ENCODE results near the gene THAP12. TPM values are rescaled to one million over a fixed set of nuclear protein-coding genes. Genes with fewer than 3 reads are reported as not detected.
"Not testable (repeated sequence)": the region's sequence is repeated elsewhere in the genome, so short reads cannot be mapped to it uniquely, and the experiment has no call there.

Gene THAP12
- 10 to 100 TPM; 71.8 to 76.6 (median 72.7) TPM for polyA plus RNA-seq (ENCODE audit: insufficient read length in 3 of 3)
- long read RNA-seq, donor 1, transcript THAP12-201 (5 exons, 3,300 nt), result major isoform, 13 of 19 reads
- long read RNA-seq, donor 1, transcript THAP12-203 (6 exons, 882 nt), result minor isoform, 6 of 19 reads
- long read RNA-seq, donor 1, partial matches to known transcripts, result 0 of 19 reads
- long read RNA-seq, donor 1, other reads (novel, unspliced or antisense), result 0 of 19 reads
- long read RNA-seq, donor 2, transcript THAP12-201 (5 exons, 3,300 nt), result major isoform, 11 of 19 reads
- long read RNA-seq, donor 2, transcript THAP12-203 (6 exons, 882 nt), result minor isoform, 8 of 19 reads
- long read RNA-seq, donor 2, partial matches to known transcripts, result 0 of 19 reads
- long read RNA-seq, donor 2, other reads (novel, unspliced or antisense), result 0 of 19 reads
- long read RNA-seq, donor 3, transcript THAP12-201 (5 exons, 3,300 nt), result major isoform, 14 of 16 reads
- long read RNA-seq, donor 3, partial matches to known transcripts, result 0 of 16 reads
- long read RNA-seq, donor 3, other reads (novel, unspliced or antisense), result 0 of 16 reads
- long read RNA-seq, donor 4, transcript THAP12-201 (5 exons, 3,300 nt), result major isoform, 8 of 10 reads
- long read RNA-seq, donor 4, partial matches to known transcripts, result 0 of 10 reads
- long read RNA-seq, donor 4, other reads (novel, unspliced or antisense), result 0 of 10 reads
- long read RNA-seq, donor 5, transcript THAP12-201 (5 exons, 3,300 nt), result major isoform, 9 of 13 reads
- long read RNA-seq, donor 5, partial matches to known transcripts, result 0 of 13 reads
- long read RNA-seq, donor 5, other reads (novel, unspliced or antisense), result 0 of 13 reads
- long read RNA-seq, donor 6, transcript THAP12-201 (5 exons, 3,300 nt), result major isoform, 10 of 17 reads
- long read RNA-seq, donor 6, transcript THAP12-203 (6 exons, 882 nt), result minor isoform, 6 of 17 reads
- long read RNA-seq, donor 6, partial matches to known transcripts, result 0 of 17 reads
- long read RNA-seq, donor 6, other reads (novel, unspliced or antisense), result 0 of 17 reads
- long read RNA-seq, donor 7, transcript THAP12-201 (5 exons, 3,300 nt), result major isoform, 20 of 43 reads
- long read RNA-seq, donor 7, partial matches to known transcripts, result 17 of 43 reads
- long read RNA-seq, donor 7, other reads (novel, unspliced or antisense), result 0 of 43 reads
- long read RNA-seq, donor 8, transcript THAP12-201 (5 exons, 3,300 nt), result major isoform, 6 of 6 reads
- long read RNA-seq, donor 8, partial matches to known transcripts, result 0 of 6 reads
- long read RNA-seq, donor 8, other reads (novel, unspliced or antisense), result 0 of 6 reads
- long read RNA-seq, donor 9, transcript THAP12-203 (6 exons, 882 nt), result minor isoform, 5 of 26 reads
- long read RNA-seq, donor 9, transcript THAP12-201 (5 exons, 3,300 nt), result major isoform, 21 of 26 reads
- long read RNA-seq, donor 9, partial matches to known transcripts, result 0 of 26 reads
- long read RNA-seq, donor 9, other reads (novel, unspliced or antisense), result 0 of 26 reads
- long read RNA-seq, donor 10, full-length matches to known transcripts, result 19 of 19 reads
- long read RNA-seq, donor 10, partial matches to known transcripts, result 0 of 19 reads
- long read RNA-seq, donor 10, other reads (novel, unspliced or antisense), result 0 of 19 reads
- long read RNA-seq, donor 11, transcript THAP12-201 (5 exons, 3,300 nt), result major isoform, 10 of 22 reads
- long read RNA-seq, donor 11, partial matches to known transcripts, result 10 of 22 reads
- long read RNA-seq, donor 11, other reads (novel, unspliced or antisense), result 0 of 22 reads
- long read RNA-seq, donor 12, transcript THAP12-203 (6 exons, 882 nt), result minor isoform, 5 of 20 reads
- long read RNA-seq, donor 12, transcript THAP12-201 (5 exons, 3,300 nt), result major isoform, 14 of 20 reads
- long read RNA-seq, donor 12, partial matches to known transcripts, result 0 of 20 reads
- long read RNA-seq, donor 12, other reads (novel, unspliced or antisense), result 0 of 20 reads
- long read RNA-seq, donor 13, transcript THAP12-201 (5 exons, 3,300 nt), result major isoform, 9 of 10 reads
- long read RNA-seq, donor 13, partial matches to known transcripts, result 0 of 10 reads
- long read RNA-seq, donor 13, other reads (novel, unspliced or antisense), result 0 of 10 reads
- long read RNA-seq, donor 14, result 0 reads
- long read RNA-seq, donor 15, transcript THAP12-201 (5 exons, 3,300 nt), result major isoform, 12 of 17 reads
- long read RNA-seq, donor 15, partial matches to known transcripts, result 0 of 17 reads
- long read RNA-seq, donor 15, other reads (novel, unspliced or antisense), result 0 of 17 reads
- long read RNA-seq, donor 16, transcript THAP12-201 (5 exons, 3,300 nt), result major isoform, 14 of 19 reads
- long read RNA-seq, donor 16, partial matches to known transcripts, result 0 of 19 reads
- long read RNA-seq, donor 16, other reads (novel, unspliced or antisense), result 0 of 19 reads

- peak; percentile 98 for DNase-seq
Observed at GRCh38 chr11:76380977-76381719, at the start of gene THAP12, which contains the start of gene GVQW3. TSS of gene THAP12 (minus strand) at chr11:76381132. CDS start at chr11:76380836, 296 bp downstream. TSS of gene GVQW3 (plus strand) at chr11:76381323. CDS start at chr11:76381829, 506 bp downstream.

GRCh38 chr11:76426660-76427059, 45.7 kb upstream of the THAP12 start:
- no peak for DNase-seq

GRCh38 chr11:76424891-76425290, 44.0 kb upstream of the THAP12 start:
- DNase-seq, result no peak

- DNase-seq, result no peak
Observed at GRCh38 chr11:76424379-76424778, 43.4 kb upstream of the THAP12 start.

- no peak for DNase-seq
Observed at GRCh38 chr11:76419896-76420295, 39.0 kb upstream of the THAP12 start.

GRCh38 chr11:76415073-76415472, 34.1 kb upstream of the THAP12 start:
- no peak for DNase-seq

- peak; percentile 76 for DNase-seq
Observed at GRCh38 chr11:76410851-76411357, 30.0 kb upstream of the THAP12 start.

GRCh38 chr11:76408171-76408965, 27.4 kb upstream of the THAP12 start:
- DNase-seq, result peak; percentile 46

- no peak for DNase-seq
Observed at GRCh38 chr11:76406359-76406758, 25.4 kb upstream of the THAP12 start.

- not testable (repeated sequence) for DNase-seq
Observed at GRCh38 chr11:76401484-76401883, 20.6 kb upstream of the THAP12 start.

GRCh38 chr11:76400967-76401366, 20.0 kb upstream of the THAP12 start:
- DNase-seq, result no peak

GRCh38 chr11:76397383-76397782, 16.5 kb upstream of the THAP12 start:
- no peak for DNase-seq

- no peak for DNase-seq
Observed at GRCh38 chr11:76395296-76395695, 14.4 kb upstream of the THAP12 start.

- no peak for DNase-seq
Observed at GRCh38 chr11:76394411-76394810, 13.5 kb upstream of the THAP12 start.

GRCh38 chr11:76392870-76393269, 11.9 kb upstream of the THAP12 start:
- no peak for DNase-seq

- no peak for DNase-seq
Observed at GRCh38 chr11:76391811-76392475, 11.0 kb upstream of the THAP12 start.

GRCh38 chr11:76391021-76391420, 10.1 kb upstream of the THAP12 start:
- DNase-seq, result no peak
